T-helper 2 cell treated with Interferon-gamma antibody and Interleukin-4, amounts not matched to agents 5 μg/mL and 100 μg/mL, for 36 hours (primary cell): Measurements from ENCODE around the gene KCNJ15.
A peak's percentile ranks its signal among the peaks of the same experiment; 100 is the strongest.

Experiments used
- DNase-seq: peaks from one replicate; pipeline ENCODE4 v3.0.0; 2021; ENCODE audit warnings: low spot score
- H3K27ac Mint-ChIP-seq: one replicate; pipeline ENCODE4 v1.8.0; 2021; ENCODE audit warnings: mild to moderate bottlenecking, mixed read lengths
- H3K27me3 Mint-ChIP-seq: one replicate; pipeline ENCODE4 v1.8.0; 2021; ENCODE audit warnings: low read depth, mixed read lengths
- H3K36me3 Mint-ChIP-seq: one replicate; pipeline ENCODE4 v1.8.0; 2021; ENCODE audit warnings: low read depth, mixed read lengths
- H3K4me1 Mint-ChIP-seq: one replicate; pipeline ENCODE4 v1.8.0; 2021; ENCODE audit warnings: low read depth, mixed read lengths
- H3K4me3 Mint-ChIP-seq: one replicate; pipeline ENCODE4 v1.8.0; 2022; ENCODE audit warnings: mild to moderate bottlenecking, moderate library complexity, mixed read lengths
- H3K9me3 Mint-ChIP-seq: one replicate; pipeline ENCODE4 v1.8.0; 2021; ENCODE audit warnings: mixed read lengths

The KCNJ15 gene

GRCh38 chr21:38346286-38346685 lies 89.5 kb downstream of the KCNJ15 start:
- no peaks in the 10 kb centered on the region for H3K27me3 Mint-ChIP-seq
- no peaks in the 10 kb centered on the region for H3K36me3 Mint-ChIP-seq
- no peak overlapping the region for H3K27ac Mint-ChIP-seq

DNA sequence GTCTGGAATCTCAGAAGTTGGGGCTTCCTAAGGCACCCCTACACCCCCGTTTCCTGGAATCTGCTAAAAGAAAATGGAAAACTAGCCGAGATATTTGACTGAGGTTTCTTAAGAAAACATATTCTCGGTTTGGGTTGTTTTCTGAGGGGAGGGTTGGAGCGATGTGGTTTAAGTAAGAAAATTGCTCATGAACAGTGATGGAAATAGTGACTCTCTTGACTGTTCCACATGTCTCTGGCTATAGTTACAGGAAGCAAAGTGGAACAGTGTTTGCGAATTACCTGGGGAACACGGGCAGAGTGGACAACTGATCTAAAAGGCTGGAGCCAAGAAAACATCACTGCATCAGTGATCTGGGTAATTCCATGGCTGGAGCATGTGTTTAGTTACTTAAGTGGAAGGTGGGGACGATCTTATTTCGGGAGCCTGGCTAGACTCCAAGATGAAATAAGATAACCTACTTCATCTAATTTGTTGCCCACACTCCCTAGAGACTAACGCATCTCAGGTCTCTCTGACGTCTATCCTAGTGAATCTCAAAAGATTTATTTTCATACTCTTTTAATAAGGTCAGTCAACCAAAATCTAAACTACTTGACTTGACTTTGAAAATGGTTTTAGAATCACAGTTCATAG lies 92.4 kb downstream of the KCNJ15 start:
- Mint-ChIP-seq H3K27me3 (no peaks in the 10 kb centered on the region), H3K27ac (no peak overlapping the region), H3K9me3 (no peaks in the 10 kb centered on the region), H3K4me1 (peaks cover 5% of the 10 kb centered on the region), H3K36me3 (no peaks in the 10 kb centered on the region), H3K4me3 (no peak overlapping the region)
- DNase-seq = peak; percentile 21

More at GRCh38 chr21:38346286-38346685, 89.5 kb downstream of the KCNJ15 start:
- peaks cover 5% of the 10 kb centered on the region for H3K4me1 Mint-ChIP-seq
- no peaks in the 10 kb centered on the region for H3K9me3 Mint-ChIP-seq
- no peak overlapping the region for H3K4me3 Mint-ChIP-seq
- no peak for DNase-seq

GRCh38 chr21:38349977-38350376 lies 93.2 kb downstream of the KCNJ15 start:
- DNase-seq = no peak
- H3K27me3 Mint-ChIP-seq = peaks cover 2% of the 10 kb centered on the region
- no peak overlapping the region for H3K27ac Mint-ChIP-seq
- peaks cover 5% of the 10 kb centered on the region for H3K4me1 Mint-ChIP-seq
- no peaks in the 10 kb centered on the region for H3K9me3 Mint-ChIP-seq
- H3K4me3 Mint-ChIP-seq = no peak overlapping the region
- no peaks in the 10 kb centered on the region for H3K36me3 Mint-ChIP-seq

GRCh38 chr21:38350684-38351083 lies 93.9 kb downstream of the KCNJ15 start:
- H3K27me3 Mint-ChIP-seq = peaks cover 2% of the 10 kb centered on the region
- H3K9me3 Mint-ChIP-seq = no peaks in the 10 kb centered on the region
- no peak overlapping the region for H3K4me3 Mint-ChIP-seq
- H3K36me3 Mint-ChIP-seq = no peaks in the 10 kb centered on the region
- DNase-seq = no peak
- H3K4me1 Mint-ChIP-seq = peaks cover 5% of the 10 kb centered on the region
- H3K27ac Mint-ChIP-seq = no peak overlapping the region

DNA sequence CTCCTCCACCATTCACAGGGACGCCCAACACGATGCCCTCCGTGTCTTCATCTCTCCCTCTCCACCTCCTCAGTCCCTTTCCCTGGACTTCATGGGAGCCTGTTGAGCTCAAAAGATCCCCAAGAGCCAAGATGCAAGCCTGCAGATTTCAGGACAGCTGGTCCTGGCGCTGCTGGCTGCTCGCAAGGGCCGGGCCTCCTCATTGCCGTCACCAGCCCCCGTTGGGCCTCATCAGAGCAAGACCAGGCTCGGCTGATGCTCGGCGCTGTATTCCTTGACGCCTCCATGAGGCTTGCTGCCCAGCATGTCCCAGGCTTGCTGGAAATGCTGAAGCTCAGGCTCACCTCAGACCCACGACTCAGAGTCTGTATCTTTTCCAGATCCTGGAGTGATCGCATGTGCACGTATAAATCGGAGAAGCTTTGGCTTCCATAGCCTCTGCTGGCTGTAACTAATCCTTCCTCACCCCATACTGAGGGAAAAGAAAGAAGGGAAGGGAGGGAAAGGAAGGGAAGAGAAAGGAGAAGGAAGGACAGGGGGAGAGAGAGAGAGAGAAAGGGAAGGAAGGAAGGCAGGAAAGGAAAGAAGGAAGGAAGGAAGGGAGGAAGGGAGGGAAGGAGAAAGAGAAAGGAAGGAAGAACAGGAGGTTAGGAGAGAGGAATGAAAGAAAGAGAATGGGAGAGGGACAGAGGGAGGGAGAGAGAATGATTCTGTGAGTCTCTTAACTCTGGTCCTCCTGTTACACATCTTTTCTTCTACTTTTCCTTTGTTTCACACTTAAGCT lies 94.6 kb downstream of the KCNJ15 start:
- Mint-ChIP-seq H3K4me3 (no peak overlapping the region), H3K4me1 (peaks cover 7% of the 10 kb centered on the region), H3K9me3 (no peaks in the 10 kb centered on the region), H3K36me3 (no peaks in the 10 kb centered on the region), H3K27me3 (peaks cover 2% of the 10 kb centered on the region), H3K27ac (peak overlapping the region; percentile 41)
- no peak for DNase-seq

DNA sequence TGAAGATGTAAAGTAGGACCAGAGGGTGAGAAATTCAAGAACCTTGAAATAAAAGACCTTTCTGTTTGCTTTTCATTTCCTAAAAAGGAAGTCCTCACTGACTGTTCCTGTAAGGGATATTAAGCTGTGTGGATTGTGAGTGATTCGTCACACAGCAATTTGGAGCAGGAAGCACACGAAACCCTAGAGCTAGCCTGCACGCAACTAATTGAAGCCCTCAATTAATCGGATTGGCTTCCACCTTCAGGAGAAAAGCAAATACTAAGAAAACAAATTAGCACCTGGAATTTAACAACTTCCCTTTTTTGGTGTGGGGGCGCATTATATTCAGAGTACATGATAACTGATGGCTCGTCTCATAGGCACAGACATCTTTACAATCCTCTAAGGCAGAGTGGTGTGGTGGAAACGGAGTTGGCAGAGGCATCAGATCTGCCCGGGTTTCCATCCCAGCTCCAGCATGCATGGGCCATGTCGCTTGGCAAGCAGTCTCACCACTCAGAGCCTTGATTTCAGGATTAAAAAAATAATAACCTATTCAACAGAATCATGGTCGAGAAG lies 95.2 kb downstream of the KCNJ15 start:
- no peak overlapping the region for H3K4me3 Mint-ChIP-seq
- H3K9me3 Mint-ChIP-seq = no peaks in the 10 kb centered on the region
- no peak overlapping the region for H3K27ac Mint-ChIP-seq
- H3K36me3 Mint-ChIP-seq = no peaks in the 10 kb centered on the region
- H3K4me1 Mint-ChIP-seq = peaks cover 9% of the 10 kb centered on the region
- DNase-seq = no peak
- H3K27me3 Mint-ChIP-seq = peaks cover 2% of the 10 kb centered on the region

- H3K9me3 Mint-ChIP-seq = no peaks in the 10 kb centered on the region
Measured at GRCh38 chr21:38352536-38353219, 95.9 kb downstream of the KCNJ15 start.

GRCh38 chr21:38354231-38354630 lies 97.4 kb downstream of the KCNJ15 start:
- DNase-seq = no peak
- no peaks in the 10 kb centered on the region for H3K9me3 Mint-ChIP-seq
- no peaks in the 10 kb centered on the region for H3K36me3 Mint-ChIP-seq
- H3K27ac Mint-ChIP-seq = no peak overlapping the region
- no peak overlapping the region for H3K4me3 Mint-ChIP-seq
- H3K4me1 Mint-ChIP-seq = peaks cover 7% of the 10 kb centered on the region
- H3K27me3 Mint-ChIP-seq = peaks cover 2% of the 10 kb centered on the region

More at GRCh38 chr21:38352536-38353219, 95.9 kb downstream of the KCNJ15 start:
- Mint-ChIP-seq H3K4me3 (no peak overlapping the region), H3K4me1 (peaks cover 9% of the 10 kb centered on the region), H3K27me3 (peaks cover 2% of the 10 kb centered on the region), H3K36me3 (no peaks in the 10 kb centered on the region), H3K27ac (no peak overlapping the region)
- peak; percentile 17 for DNase-seq

DNA sequence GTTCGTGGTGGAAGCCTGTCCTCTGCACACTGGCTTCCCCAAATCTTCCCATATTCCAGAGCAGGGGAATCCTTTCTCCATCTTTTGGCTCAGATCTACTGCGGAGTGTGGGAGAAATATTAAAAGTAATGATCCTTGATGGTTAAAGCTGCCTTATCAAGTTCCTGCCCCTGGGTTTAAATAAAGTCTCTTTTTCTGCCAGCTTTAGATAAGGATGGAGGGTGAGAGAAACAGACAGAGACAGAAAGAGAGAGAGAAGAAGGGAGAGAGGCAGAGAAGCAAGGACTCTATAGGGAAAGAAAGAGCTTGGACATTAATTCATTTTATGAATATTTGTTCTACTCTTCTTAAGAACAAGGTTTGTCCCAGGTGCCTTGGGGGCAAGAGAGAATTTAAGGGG lies 98.0 kb downstream of the KCNJ15 start:
- no peak for DNase-seq
- H3K36me3 Mint-ChIP-seq = no peaks in the 10 kb centered on the region
- no peaks in the 10 kb centered on the region for H3K9me3 Mint-ChIP-seq
- H3K27ac Mint-ChIP-seq = no peak overlapping the region
- peaks cover 7% of the 10 kb centered on the region for H3K4me1 Mint-ChIP-seq
- no peak overlapping the region for H3K4me3 Mint-ChIP-seq
- peaks cover 2% of the 10 kb centered on the region for H3K27me3 Mint-ChIP-seq

DNA sequence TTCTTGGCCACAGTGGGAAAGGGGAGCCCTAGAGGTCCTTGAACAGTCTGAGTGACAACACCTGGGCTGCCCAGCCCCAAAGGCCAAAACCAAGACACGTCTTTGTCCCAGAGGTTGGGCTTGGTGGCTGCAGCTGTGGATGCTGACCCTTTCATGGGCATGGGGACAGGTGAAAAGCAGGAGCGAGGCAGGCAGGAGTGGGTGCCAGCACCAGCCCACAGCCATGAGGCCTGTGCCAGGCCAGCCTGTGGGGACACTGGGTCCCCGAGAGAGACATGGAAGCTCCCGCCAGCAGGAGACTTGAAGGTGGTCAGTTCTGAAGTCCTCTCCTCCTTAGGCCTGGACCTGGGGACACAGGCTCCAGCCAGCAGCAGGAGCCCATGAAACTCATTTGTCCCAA lies 98.6 kb downstream of the KCNJ15 start:
- Mint-ChIP-seq H3K4me3 (no peak overlapping the region), H3K36me3 (no peaks in the 10 kb centered on the region), H3K4me1 (peaks cover 4% of the 10 kb centered on the region), H3K9me3 (no peaks in the 10 kb centered on the region), H3K27ac (no peak overlapping the region), H3K27me3 (peaks cover 2% of the 10 kb centered on the region)
- DNase-seq = no peak

DNA sequence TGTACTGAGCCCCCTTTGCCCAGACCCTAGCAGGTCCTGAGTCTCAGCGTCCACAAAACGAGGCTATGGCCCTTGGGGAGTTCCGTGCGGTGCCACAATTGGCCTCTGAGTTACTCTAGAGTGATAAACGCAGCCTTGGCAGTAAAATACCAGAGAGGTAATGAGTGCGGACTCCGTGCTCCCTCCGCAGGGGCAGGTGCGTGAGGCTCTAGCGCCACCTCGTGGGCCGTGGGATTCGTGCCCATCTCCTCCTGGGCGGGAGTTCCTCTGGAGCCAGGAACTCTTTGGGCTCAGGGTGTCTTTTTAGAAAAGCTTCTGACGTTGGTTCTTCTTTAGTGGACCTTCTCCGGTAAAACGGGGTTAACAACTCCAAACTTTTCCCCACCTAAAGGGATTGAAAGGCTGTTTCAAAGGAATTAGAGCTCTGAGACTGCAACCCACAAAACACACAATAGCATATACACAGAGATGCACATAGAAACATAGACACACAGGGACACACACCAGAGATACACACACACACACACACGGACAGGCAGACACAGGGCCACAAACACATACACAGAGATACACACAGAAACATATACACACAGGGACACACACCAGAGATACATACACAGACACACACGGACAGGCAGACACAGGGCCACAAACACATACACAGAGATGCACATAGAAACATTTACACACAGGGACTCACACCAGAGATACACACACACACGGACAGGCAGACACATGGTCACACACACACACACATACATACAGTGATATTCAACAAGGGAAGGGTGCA lies 99.4 kb downstream of the KCNJ15 start:
- Mint-ChIP-seq H3K4me3 (no peak overlapping the region), H3K36me3 (no peaks in the 10 kb centered on the region), H3K9me3 (no peaks in the 10 kb centered on the region), H3K27me3 (peaks cover 2% of the 10 kb centered on the region), H3K27ac (no peak overlapping the region), H3K4me1 (peaks cover 4% of the 10 kb centered on the region)
- DNase-seq = peak; percentile 53
